Measurements from ENCODE around the gene CRP.

The CRP gene

DNA sequence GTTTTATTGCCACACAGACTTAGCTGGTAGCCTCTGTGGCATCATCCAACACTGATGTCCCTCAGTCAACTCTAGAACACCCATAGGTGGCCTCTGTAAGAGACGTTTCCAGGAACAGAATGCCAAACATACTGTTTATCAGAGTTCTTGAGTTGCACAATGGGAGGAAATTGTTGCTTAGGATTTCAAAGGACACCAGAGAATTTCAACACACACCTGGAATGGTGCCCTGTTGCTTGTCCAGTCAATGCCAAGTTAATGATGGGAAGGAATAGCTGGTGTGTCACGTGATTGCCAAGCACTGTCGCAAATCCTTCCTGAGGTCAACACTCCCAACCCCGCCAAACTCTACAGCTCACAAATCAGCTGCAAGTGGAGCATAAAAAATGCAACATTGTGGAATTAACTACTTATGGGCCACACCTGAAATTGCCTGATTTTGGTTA lies 37.8 kb upstream of the CRP start:
- no peaks in the 10 kb centered on the region for H3K9me3 ChIP-seq
- TF ChIP-seq, protein P1, sequence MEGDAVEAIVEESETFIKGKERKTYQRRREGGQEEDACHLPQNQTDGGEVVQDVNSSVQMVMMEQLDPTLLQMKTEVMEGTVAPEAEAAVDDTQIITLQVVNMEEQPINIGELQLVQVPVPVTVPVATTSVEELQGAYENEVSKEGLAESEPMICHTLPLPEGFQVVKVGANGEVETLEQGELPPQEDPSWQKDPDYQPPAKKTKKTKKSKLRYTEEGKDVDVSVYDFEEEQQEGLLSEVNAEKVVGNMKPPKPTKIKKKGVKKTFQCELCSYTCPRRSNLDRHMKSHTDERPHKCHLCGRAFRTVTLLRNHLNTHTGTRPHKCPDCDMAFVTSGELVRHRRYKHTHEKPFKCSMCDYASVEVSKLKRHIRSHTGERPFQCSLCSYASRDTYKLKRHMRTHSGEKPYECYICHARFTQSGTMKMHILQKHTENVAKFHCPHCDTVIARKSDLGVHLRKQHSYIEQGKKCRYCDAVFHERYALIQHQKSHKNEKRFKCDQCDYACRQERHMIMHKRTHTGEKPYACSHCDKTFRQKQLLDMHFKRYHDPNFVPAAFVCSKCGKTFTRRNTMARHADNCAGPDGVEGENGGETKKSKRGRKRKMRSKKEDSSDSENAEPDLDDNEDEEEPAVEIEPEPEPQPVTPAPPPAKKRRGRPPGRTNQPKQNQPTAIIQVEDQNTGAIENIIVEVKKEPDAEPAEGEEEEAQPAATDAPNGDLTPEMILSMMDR (IDR thresholded peaks at IDR 0.05) = no peak
- H3K4me3 ChIP-seq (ENCODE audit: low read depth in 1 of 2, low read length in 1 of 2) = no peak overlapping the region
- H3K27me3 ChIP-seq = no peaks in the 10 kb centered on the region
- H3K27ac ChIP-seq = peak overlapping the region; percentile 3
- H3K36me3 ChIP-seq = no peaks in the 10 kb centered on the region
- peaks cover 29 to 35% of the 10 kb centered on the region in 2 experiments for H3K4me1 ChIP-seq (ENCODE audit: control insufficient read depth in 1 of 2, insufficient read depth in 1 of 2, low read depth in 1 of 2, low read length in 1 of 2)

DNA sequence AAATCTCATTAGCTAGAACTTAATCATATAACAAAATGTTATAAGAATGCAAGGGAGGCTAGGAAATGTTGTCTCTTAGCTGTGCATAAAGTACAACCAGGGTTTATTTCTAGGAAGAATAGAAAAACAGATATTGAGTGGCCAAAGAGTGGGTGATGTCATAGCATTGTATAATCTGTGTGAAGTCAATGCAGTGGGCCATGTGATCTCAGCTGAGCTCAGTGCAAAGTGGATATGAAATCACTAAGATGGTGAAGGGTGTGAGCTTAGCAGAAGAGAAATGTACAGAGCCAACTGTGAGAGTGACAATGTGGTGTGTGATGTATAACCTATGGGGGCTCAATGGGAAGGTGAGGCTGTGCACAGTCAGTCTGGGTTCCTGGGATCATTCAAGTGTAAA lies 36.6 kb upstream of the CRP start:
- no peak overlapping the region for H3K27ac ChIP-seq
- H3K36me3 ChIP-seq = no peaks in the 10 kb centered on the region
- TF ChIP-seq, protein P1 (IDR thresholded peaks at IDR 0.05) = no peak
- peaks cover 20 to 25% of the 10 kb centered on the region in 2 experiments for H3K4me1 ChIP-seq (ENCODE audit: control insufficient read depth in 1 of 2, insufficient read depth in 1 of 2, low read depth in 1 of 2, low read length in 1 of 2)
- H3K9me3 ChIP-seq = no peaks in the 10 kb centered on the region
- H3K27me3 ChIP-seq = no peaks in the 10 kb centered on the region
- H3K4me3 ChIP-seq (ENCODE audit: low read depth in 1 of 2, low read length in 1 of 2) = no peak overlapping the region

DNA sequence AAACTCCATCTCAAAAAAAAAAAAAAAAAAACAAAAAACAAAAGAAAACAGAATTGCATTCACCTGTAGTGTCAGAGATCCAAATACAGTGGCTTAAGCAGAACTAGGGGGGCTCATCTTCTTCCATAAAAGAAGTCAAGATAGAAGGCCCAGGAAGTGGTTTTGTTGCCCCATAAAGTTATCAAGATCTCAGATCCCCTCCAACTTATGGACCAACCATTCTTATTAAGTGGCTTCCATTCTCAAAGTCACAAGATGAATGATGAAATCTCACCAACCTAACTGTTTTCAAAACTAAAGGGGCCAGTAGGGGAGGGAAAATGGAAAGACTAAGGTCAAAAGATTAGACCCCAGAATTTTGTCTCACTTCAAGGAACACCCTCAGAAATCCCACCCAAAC lies 36.2 kb upstream of the CRP start:
- no peak overlapping the region for H3K4me3 ChIP-seq (ENCODE audit: low read depth in 1 of 2, low read length in 1 of 2)
- H3K27me3 ChIP-seq = no peaks in the 10 kb centered on the region
- no peaks in the 10 kb centered on the region for H3K9me3 ChIP-seq
- peaks cover 16 to 21% of the 10 kb centered on the region in 2 experiments for H3K4me1 ChIP-seq (ENCODE audit: control insufficient read depth in 1 of 2, insufficient read depth in 1 of 2, low read depth in 1 of 2, low read length in 1 of 2)
- H3K27ac ChIP-seq = no peak overlapping the region
- TF ChIP-seq, protein P1 (IDR thresholded peaks at IDR 0.05) = no peak
- no peaks in the 10 kb centered on the region for H3K36me3 ChIP-seq

DNA sequence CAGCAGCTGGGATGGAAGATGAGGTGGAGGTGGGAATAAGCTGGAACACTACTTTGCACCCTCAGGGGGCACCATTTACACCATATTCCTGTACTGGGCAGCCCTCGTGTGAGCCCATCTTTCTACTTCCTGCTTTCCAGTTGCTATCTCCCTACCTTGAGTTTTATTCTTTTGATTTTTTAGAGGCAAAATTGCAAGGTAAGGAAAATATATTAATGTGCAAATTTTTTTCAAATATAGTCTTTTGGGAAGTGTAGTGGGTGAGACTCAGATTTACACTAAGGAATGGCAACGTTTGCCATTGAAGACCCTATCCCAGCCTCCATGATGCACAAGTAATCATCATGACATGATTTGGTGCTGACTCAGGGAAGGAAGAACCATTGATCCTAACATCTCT lies 35.2 kb upstream of the CRP start:
- no peaks in the 10 kb centered on the region for H3K27me3 ChIP-seq
- H3K4me3 ChIP-seq (ENCODE audit: low read depth in 1 of 2, low read length in 1 of 2) = no peak overlapping the region
- no peaks in the 10 kb centered on the region for H3K36me3 ChIP-seq
- TF ChIP-seq, protein P1 (IDR thresholded peaks at IDR 0.05) = no peak
- H3K9me3 ChIP-seq = no peaks in the 10 kb centered on the region
- H3K4me1 ChIP-seq (ENCODE audit: control insufficient read depth in 1 of 2, insufficient read depth in 1 of 2, low read depth in 1 of 2, low read length in 1 of 2) = peaks cover 11 to 14% of the 10 kb centered on the region in 2 experiments
- no peak overlapping the region for H3K27ac ChIP-seq

DNA sequence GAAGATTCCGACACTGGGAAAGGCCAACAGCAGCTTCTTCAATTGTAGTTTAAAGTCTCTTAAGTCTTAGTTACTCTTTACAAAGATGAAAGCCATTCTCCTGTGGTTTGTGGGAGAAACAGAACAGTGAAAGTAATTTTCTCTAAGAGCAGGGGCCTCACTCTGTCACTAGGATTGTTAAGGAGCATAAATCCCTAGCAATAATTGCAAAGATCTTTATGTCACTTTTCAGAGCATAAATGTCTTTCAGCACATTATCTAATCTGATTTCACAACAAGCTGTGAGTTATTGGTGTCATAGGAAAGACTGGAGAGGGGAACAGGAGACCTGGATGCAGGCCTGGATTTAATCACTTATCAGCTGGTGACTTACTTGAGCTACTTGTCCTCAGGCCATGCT lies 34.0 kb upstream of the CRP start:
- peaks cover 11 to 14% of the 10 kb centered on the region in 2 experiments for H3K4me1 ChIP-seq (ENCODE audit: control insufficient read depth in 1 of 2, insufficient read depth in 1 of 2, low read depth in 1 of 2, low read length in 1 of 2)
- H3K27ac ChIP-seq = no peak overlapping the region
- H3K36me3 ChIP-seq = no peaks in the 10 kb centered on the region
- H3K27me3 ChIP-seq = no peaks in the 10 kb centered on the region
- TF ChIP-seq, protein P1 (IDR thresholded peaks at IDR 0.05) = no peak
- H3K9me3 ChIP-seq = no peaks in the 10 kb centered on the region
- H3K4me3 ChIP-seq (ENCODE audit: low read depth in 1 of 2, low read length in 1 of 2) = no peak overlapping the region

GRCh38 chr1:159746666-159747065 lies 32.3 kb upstream of the CRP start:
- Histone ChIP-seq H3K36me3 (no peaks in the 10 kb centered on the region), H3K9me3 (no peaks in the 10 kb centered on the region), H3K27ac (no peak overlapping the region), H3K4me3 (ENCODE audit: low read depth in 1 of 2, low read length in 1 of 2) (no peak overlapping the region), H3K4me1 (ENCODE audit: control insufficient read depth in 1 of 2, insufficient read depth in 1 of 2, low read depth in 1 of 2, low read length in 1 of 2) (peaks cover 0 to under 1% of the 10 kb centered on the region in 2 experiments), H3K27me3 (no peaks in the 10 kb centered on the region)
- TF ChIP-seq, protein P1 (IDR thresholded peaks at IDR 0.05) = no peak

Data from neutrophil (primary cell).